HL-60 (cell line): ENCODE data around the gene SPAG7.

Experiments
- DNase-seq, 2 experiments: peaks; one replicate each; pipeline ENCODE4 v3.0.0-alpha.2; 2010 to 2020; ENCODE audit warnings: low read depth in 1 of 2, low spot score in 1 of 2
- H3K27ac ChIP-seq: fragments of 250-450 bp; sonication (Bioruptor Pico); replicated peaks from 2 replicates; pipeline ENCODE4 v1.5.1; 2020; ENCODE audit warnings: mild to moderate bottlenecking, moderate library complexity
- H3K27me3 ChIP-seq: fragments of 250-450 bp; sonication (Bioruptor Pico); 2 replicates; pipeline ENCODE4 v1.5.1; 2021; ENCODE audit warnings: mild to moderate bottlenecking, moderate library complexity; ENCODE audit not compliant: insufficient read depth, poor library complexity, severe bottlenecking
- H3K4me3 ChIP-seq: replicated peaks from 2 replicates; pipeline ENCODE4 v1.5.1; 2011; ENCODE audit warnings: mild to moderate bottlenecking, control low read depth, low read length; ENCODE audit not compliant: insufficient read depth
- GABPA ChIP-seq: IDR thresholded peaks from 2 replicates; pipeline ENCODE4 v1.6.1; 2012; ENCODE audit warnings: low read depth
- POLR2AphosphoS5 ChIP-seq: IDR thresholded peaks from 2 replicates; pipeline ENCODE4 v1.6.1; 2012; ENCODE audit warnings: low read depth
- SPI1 ChIP-seq: IDR thresholded peaks from 2 replicates; pipeline ENCODE4 v1.6.1; 2012; ENCODE audit warnings: low read depth, mild to moderate bottlenecking, borderline replicate concordance
- TF ChIP-seq, protein P1 (sequence below): IDR thresholded peaks from one replicate; pipeline ENCODE4 v1.5.1; 2011; ENCODE audit warnings: low read length, control low read depth, inconsistent platforms; ENCODE audit not compliant: insufficient read depth
- TF ChIP-seq, protein P2 (sequence below): IDR thresholded peaks from 2 replicates; pipeline ENCODE4 v1.6.1; 2012; ENCODE audit warnings: low read depth; ENCODE audit not compliant: insufficient replicate concordance

The SPAG7 gene

DNA sequence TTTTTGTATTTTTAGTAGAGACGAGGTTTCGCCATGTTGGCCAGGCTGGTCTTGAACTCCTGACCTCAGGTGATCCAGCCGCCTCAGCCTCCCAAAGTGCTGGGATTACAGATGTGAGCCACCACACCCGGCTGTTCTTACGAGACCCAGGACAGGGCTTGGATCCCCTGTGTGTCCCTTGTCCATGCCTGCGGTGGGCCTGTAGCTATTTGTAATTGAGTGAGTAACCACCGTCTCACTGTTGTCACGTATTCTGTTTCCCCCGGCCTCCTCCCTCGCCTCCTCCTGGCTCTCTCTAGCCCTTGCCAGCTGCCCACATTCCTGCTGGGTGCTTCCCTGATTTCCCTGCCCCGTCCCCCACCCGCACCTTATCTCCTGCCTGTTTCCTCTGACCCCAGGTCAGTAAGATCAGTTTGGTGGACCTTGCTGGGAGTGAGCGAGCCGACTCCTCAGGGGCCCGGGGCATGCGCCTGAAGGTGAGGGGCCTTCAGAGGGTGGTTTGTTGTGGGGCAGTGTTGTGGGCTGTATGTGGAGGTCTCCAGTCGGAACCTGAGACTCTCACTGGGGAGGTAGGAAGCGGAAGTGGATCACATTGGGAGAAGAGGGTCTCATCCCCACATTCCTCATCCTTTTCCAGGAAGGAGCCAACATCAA is 35.7 kb upstream of the SPAG7 start:
- no peak for DNase-seq
- no peaks in the 10 kb centered on the region for H3K27me3 ChIP-seq
- no peak overlapping the region for H3K4me3 ChIP-seq
- no peak overlapping the region for H3K27ac ChIP-seq
- TF ChIP-seq, protein P1, sequence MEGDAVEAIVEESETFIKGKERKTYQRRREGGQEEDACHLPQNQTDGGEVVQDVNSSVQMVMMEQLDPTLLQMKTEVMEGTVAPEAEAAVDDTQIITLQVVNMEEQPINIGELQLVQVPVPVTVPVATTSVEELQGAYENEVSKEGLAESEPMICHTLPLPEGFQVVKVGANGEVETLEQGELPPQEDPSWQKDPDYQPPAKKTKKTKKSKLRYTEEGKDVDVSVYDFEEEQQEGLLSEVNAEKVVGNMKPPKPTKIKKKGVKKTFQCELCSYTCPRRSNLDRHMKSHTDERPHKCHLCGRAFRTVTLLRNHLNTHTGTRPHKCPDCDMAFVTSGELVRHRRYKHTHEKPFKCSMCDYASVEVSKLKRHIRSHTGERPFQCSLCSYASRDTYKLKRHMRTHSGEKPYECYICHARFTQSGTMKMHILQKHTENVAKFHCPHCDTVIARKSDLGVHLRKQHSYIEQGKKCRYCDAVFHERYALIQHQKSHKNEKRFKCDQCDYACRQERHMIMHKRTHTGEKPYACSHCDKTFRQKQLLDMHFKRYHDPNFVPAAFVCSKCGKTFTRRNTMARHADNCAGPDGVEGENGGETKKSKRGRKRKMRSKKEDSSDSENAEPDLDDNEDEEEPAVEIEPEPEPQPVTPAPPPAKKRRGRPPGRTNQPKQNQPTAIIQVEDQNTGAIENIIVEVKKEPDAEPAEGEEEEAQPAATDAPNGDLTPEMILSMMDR = no peak
- TF ChIP-seq POLR2AphosphoS5 = no peak
- TF ChIP-seq, protein P2, sequence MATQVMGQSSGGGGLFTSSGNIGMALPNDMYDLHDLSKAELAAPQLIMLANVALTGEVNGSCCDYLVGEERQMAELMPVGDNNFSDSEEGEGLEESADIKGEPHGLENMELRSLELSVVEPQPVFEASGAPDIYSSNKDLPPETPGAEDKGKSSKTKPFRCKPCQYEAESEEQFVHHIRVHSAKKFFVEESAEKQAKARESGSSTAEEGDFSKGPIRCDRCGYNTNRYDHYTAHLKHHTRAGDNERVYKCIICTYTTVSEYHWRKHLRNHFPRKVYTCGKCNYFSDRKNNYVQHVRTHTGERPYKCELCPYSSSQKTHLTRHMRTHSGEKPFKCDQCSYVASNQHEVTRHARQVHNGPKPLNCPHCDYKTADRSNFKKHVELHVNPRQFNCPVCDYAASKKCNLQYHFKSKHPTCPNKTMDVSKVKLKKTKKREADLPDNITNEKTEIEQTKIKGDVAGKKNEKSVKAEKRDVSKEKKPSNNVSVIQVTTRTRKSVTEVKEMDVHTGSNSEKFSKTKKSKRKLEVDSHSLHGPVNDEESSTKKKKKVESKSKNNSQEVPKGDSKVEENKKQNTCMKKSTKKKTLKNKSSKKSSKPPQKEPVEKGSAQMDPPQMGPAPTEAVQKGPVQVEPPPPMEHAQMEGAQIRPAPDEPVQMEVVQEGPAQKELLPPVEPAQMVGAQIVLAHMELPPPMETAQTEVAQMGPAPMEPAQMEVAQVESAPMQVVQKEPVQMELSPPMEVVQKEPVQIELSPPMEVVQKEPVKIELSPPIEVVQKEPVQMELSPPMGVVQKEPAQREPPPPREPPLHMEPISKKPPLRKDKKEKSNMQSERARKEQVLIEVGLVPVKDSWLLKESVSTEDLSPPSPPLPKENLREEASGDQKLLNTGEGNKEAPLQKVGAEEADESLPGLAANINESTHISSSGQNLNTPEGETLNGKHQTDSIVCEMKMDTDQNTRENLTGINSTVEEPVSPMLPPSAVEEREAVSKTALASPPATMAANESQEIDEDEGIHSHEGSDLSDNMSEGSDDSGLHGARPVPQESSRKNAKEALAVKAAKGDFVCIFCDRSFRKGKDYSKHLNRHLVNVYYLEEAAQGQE = no peak
- no peak for TF ChIP-seq GABPA
- TF ChIP-seq SPI1 = no peak

DNA sequence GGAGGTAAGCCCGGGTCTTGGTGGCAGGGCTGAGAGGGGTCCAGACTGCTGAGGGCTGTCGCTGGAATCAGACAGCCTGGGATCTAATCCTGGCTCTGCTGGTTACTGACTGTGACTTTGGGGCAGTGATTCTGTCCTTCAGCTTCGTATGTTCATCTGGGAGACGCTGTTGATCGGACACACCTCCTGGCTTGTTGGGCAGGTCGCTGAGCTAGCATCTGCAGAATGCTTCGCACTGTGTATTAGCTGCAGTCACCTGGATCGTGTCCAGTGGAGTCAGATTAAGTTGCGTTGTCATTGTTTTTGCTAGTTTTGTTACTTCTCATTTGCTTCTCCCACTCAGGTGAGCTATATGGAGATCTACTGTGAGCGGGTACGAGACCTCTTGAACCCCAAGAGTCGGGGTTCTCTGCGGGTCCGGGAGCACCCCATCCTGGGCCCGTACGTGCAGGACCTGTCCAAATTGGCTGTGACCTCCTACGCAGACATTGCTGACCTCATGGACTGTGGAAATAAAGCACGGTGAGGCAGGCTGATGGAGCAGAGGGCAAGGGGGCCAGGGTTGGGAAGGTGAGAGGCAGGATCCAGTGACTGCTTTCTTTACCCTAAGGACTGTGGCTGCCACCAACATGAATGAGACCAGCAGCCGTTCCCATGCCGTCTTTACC is 34.6 kb upstream of the SPAG7 start:
- DNase-seq = no peak
- H3K27ac ChIP-seq = no peak overlapping the region

DNA sequence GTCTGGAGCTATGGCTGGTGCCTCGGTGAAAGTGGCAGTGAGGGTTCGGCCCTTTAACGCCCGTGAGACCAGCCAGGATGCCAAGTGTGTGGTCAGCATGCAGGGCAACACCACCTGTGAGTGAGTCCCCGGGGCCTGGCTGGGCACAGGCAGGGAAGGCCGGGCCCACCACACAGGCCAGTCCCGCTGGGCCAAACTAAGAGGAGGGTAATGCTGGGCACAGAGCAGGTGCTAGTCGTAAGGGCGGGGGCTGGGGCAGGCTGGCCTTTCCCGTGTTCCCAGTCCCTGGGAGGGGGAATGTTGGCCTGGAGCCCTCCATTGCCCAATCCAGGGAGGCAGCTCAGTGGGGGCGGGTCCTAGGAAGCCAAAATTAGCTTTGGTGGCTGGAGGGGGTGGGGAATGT is 32.6 kb upstream of the SPAG7 start:
- DNase-seq = no peak
- no peak overlapping the region for H3K4me3 ChIP-seq
- no peak overlapping the region for H3K27ac ChIP-seq

More for the DNA sequence above, 34.6 kb upstream of the SPAG7 start:
- TF ChIP-seq, protein P1 = no peak
- TF ChIP-seq SPI1 (no peak), POLR2AphosphoS5 (no peak), GABPA (no peak)
- Histone ChIP-seq H3K27me3 (no peaks in the 10 kb centered on the region), H3K4me3 (no peak overlapping the region)

More for the DNA sequence above, 32.6 kb upstream of the SPAG7 start:
- no peaks in the 10 kb centered on the region for H3K27me3 ChIP-seq
- TF ChIP-seq SPI1 (no peak), POLR2AphosphoS5 (no peak), GABPA (no peak)
- TF ChIP-seq, protein P2 = no peak
- TF ChIP-seq, protein P1 = no peak
